Mesenteric fat pad (tissue), 1 donor: Measurements from ENCODE around the gene NPB. TPM values are rescaled to one million over a fixed set of nuclear protein-coding genes. Genes with fewer than 3 reads are reported as not detected.

ENCODE experiments used
- DNase-seq: peaks from one replicate; pipeline ENCODE4 v3.0.0-alpha.2; 2020; ENCODE audit warnings: low spot score
- total RNA-seq: library from RNA; stranded (reverse); fragmentation: NEBNext Ultra II Directional; extraction: Animal tissue kit (Norgen Biotek cat#: 25700); gene quantifications from one replicate; pipeline ENCODE4 v1.2.1, GENCODE V29; 2021
- donor health status: DM: yes; HTN: yes; CAD: no.

The NPB gene
- total RNA-seq, 1 donor from 2014 or later = not detected

DNA sequence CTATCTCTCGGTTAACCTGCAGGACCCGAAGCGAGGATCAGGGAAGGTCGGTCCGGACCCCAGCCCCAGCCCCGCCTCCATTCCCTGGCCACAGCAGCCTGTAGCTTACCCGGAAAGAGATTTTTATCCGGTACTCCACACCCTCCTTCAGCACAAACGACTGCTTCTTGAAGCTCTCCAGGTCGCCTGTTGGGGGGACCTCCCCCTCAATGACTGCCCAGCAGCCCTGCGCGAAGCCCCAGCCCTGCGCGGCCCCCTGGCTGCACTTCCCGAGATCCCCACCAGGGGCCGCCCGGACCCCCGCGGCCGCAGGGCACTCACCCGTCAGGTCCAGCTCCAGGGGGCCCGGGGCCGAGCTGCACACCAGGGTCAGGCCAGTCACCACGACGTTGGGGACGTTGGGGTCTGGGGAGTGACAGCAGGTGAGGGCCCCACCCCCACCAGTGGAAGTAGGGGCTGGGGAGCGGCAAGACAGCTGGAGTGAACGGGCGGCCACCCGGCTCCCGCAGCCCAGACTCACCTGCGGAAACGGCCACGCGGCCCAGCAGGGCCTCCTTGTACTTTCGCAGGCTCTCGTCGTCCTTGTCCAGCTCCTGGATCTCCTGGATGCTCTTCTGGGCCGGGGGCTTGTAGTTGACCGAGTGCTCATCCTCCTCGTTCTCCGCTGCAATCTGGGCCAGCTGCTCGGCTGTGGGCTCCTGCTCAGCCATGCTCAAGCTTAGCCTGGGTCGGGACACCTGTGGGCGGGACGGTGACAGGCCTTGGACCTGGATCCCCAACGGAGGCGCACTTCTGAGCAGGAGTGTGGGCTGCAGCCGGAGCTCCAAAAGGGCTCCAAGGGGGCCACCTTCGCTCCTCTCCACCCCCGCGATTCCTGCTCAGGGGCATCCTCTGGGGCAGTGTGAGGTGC, 32.6 kb upstream of the NPB start:
- DNase-seq = no peak

DNA sequence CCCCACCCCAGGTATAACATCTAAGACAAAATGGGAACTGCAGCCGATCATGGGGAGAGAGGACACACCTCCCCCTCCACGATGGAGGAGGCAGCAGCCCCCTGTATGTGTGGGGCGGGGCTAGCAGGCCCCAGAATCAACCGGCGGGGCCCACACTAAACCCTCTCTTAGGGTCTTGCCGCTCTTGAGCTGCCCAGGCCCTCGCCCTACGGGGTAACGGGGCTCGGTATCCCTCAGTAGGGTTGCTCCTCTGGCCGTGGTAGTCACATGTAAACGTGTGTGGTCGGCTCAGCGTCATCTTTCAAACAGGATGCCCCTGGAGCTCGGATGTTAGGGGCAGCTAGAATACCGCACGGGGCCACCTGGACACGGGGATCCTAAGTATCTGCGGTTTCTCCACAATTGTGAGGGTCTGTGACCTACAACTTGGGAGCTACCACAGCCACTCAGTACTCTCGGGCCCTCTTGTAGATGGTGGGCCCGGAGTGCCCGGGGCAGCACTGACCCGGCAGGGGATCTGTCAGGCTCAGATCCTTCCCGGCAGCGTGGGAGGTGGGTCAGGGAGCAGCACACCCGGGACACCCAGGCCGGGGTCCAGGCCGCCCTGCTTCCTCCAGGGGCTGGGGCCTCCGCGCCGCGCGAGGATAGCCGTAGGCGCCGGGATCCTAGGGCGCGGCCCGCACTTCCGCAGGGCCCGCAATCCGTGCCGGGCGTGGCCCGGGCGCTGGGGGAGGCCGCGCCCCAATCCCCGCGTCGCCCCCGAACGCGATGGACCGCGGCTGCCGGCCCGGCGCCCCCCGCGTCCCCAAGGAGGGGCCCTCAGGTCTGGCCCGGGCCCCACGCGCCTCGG, 31.7 kb upstream of the NPB start:
- no peak for DNase-seq

DNA sequence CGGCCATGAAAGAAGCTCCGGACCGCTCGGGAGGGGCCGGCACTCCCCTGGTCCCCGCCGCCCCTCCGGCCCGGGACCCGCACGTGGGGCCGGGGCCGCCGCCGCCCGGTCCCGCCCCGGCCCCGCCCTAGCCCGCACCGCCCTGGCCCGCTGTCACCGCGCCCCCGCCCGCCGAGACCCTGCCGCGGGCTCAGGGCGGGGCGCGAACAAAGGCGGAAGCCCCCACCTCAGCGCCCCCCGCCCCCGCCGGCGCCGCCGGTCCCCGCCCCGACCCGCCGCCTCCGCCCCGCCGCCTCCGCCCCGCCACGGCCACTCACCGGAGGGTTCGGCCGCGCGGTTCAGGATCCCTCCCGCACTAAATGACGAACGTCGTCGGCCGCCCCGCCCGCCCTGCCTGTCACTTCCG, 31.1 kb upstream of the NPB start, which contains the start of gene ARHGDIA:
Gene ARHGDIA (minus strand): TSS at position 357 of the 406 bp plus-strand sequence. CDS start 1,407 bp downstream, outside the sequence.
- no peak for DNase-seq

DNA sequence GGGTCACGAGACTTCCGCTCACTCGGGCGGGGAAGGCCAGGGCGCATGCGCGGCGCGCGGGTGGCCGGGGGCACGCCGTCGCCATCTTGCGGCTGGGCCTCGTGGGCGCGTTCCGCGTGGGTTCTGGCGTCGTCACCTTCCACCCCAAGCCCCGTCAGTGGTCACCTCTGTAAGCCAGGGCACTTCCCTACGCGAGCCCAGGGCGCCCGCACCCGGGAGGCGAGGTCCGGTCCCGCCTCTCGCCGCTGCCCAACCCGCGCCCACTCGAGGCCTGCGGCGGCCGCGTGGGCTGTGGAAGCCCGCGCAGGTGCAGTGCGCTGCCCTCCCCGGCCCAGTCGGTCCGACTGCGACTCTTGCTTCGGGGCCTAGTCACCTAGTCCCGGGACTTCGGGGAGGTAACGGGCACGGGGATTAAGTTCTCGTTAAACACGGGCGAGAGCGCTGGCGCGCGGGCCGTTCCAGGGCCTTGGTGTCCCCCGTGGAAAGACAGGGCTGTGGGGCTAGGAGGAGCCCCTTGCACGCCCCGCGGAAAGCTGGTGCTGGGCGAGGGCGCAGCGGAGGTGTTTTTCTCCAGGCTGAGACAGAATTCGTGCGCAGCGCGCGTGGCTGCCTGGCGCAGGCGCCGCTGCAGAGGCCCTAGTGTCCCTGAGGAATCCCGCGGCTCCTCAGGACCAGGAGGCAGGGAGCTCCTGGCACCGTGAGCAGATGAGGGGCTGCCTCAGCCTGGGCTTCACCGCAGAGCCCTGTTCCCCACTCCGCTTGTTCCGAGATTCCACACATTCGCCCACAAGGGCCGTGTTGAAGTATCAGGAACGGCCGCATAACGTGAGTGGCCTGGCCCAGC, 30.4 kb upstream of the NPB start:
- DNase-seq = peak; percentile 99

DNA sequence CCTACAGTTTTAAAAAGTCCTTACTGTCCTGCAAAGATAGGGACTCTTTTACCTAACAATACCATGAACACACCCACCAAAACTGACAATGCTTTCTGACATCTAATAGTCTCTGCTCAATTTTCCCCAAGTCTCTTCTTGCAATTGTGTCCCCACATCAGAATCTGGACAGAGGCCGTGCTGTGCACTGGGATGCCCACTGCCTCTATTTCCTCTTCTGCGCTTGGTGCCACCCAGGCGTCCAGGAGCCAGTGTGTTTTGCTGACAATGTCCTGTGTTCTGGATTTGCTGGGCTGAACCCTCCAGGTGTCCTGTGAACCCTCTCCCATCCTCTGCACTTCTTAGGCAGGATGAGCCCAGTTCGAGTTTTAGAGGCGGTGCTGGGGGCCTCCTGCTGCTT, 24.5 kb upstream of the NPB start:
- DNase-seq = no peak

DNA sequence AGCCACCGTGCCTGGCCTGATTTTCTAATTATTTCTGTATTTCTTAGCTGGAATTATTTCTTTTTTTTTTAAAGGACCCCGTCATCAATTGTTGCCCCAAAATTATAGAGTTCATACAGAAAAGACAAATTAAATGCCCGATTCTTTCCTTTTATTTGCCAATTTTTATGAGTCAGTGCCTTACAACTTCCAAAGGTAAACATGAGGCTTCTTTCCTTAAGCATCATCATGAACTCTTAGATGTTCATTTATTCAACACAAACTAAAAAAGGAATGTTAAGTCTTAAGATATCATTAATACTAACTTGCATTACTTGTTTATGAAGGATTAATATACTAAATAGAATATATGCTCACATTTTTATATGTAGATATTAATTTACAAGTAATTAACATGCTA, 23.7 kb upstream of the NPB start:
- DNase-seq = no peak

DNA sequence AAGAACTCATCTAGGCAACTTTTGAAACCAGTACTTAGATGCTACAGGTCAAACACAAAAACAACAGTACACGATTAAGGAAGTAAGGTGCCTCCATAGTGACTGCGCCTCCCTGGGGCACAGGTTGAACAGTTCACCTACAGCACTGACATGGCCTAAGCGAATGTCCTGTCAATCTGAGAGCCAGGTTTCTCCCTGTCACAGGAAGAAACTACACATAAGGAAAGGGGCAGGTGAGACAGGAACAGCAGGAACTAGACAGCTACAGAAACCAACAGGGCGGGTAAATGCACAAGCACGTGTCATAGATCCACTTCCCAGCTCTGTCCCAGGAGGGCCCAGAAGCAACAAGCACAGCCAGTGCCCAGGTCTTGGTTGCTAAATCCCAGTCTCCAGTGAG, 22.9 kb upstream of the NPB start:
- DNase-seq = no peak

DNA sequence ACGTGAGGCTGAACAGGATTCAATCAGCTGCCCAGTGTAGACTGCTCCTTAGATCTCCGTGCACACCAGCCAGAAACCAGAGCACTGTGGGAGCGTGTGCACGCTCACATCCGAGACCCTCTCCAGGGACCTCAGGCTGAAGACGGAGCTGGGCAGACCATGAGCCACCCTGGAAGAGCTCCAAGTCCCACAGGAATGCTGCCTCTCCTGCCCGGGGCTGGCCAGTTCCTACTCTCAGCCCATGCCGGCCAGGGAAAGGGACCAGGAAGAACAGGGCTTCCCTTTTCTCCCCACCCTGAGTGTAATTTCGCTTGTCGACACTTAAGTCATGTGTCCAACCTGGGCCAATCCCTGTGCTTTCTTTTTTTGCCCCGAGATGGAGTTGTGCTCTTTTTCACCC, 17.5 kb upstream of the NPB start:
- DNase-seq = no peak

DNA sequence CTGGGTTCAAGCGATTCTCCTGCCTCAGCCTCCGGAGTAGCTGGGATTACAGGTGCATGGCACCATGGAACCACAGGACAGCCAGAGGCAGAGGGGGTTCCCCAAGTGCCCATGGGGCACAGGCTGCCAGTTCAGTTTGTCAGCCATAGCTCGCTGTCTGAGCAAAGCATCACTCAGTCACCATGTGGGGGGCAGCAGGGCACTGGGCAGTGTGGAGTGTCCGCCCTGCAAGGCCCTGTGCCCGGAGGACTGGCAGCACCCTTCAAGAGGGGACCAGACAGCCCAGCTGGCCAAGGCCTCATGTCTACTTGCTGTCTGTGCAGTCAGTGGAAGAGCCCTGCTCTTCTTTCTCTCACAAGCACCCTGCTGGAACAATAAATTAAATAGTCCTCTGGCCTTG, 17.1 kb upstream of the NPB start:
- no peak for DNase-seq

DNA sequence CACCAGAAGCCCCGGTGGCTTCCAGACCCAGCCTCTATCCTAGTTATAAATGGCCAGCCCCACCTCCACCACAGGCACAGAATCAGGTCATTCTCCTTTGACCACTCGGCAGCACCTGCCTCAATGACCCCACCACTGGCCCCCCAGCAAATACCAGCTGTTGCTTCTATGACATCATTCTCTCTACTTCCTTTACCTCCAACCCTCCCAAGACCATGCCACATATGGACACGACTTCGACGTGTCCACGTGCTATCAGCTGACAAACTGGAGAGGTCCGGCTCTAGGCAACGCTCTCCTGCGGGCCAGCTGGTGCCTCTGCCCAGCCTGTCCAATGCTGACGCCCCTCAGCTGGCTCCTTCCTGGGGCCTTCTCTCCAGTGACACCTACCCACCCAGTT, 16.6 kb upstream of the NPB start:
- DNase-seq = no peak

DNA sequence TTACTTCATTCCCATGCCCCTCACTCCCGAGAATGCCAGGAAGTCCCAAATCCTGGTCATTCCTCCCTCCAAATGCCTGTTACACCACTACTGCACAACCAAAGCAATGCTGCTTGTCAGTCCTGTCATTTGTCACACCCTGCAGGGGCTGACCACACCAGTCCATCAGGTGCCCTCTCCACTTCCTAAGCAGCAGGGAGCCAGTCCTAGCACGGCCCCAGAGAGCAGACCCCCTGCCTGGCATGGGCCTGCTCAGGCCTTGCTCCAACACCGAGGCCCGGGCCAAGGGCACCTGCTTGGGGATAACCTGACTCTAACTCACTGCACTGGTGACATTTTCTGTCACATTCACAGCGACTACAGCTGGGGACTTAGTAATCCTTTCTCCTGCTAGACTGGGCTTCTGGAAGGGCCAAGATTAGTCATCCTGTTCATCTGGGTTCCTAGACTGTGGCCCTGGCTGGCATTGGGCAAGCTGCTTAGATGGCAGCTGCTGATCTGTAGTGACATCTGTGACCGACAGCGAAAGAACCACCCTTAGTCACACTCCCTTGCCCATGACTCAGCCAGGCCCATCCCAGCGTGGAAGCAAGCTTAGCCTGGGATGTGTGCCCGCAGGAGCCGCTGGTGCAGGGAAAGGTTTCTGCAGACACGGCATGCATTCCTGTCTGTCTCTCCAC, 16.0 kb upstream of the NPB start:
- no peak for DNase-seq

DNA sequence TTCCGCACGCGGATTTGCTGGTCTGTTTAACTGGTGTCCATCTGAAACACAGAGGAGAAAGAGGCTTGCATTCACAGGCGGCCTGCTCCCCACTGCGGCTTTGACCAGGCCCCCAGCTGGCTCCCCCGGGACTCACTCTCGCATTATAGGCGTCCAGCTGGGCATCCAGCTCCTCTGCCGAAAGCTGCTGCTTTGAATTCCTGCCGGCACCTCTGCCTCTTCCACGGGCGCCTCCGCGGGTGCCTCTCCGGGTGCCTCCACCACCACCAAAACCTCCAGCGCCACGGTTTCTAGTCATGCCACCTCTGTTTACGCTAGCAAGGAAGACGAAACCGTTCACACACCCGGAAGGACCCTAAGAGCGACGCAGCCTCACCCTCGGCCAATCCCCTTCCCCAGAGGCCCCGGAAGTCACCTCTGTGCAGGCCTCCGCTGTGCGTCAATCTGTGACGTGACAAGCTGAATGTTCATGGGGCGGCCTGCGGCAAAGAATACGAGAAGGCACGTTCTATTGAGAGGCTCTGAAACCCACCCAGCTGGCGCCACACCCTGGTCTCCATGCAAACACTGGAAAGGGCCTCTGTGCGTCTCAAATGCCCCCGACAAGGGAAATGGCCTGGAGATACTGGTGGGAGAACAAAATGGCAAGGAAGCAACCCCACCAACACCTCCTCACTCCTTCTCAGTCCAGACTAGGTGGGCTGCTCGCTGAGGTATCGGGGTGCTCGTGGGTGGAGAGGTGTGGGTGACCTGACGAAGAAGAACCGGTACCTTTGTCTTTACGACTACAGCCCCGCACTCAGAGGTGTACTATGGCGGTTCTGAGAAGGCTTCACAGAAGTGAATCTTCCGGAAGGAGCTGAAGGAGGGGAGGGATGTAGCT, 13.7 kb upstream of the NPB start:
- no peak for DNase-seq

DNA sequence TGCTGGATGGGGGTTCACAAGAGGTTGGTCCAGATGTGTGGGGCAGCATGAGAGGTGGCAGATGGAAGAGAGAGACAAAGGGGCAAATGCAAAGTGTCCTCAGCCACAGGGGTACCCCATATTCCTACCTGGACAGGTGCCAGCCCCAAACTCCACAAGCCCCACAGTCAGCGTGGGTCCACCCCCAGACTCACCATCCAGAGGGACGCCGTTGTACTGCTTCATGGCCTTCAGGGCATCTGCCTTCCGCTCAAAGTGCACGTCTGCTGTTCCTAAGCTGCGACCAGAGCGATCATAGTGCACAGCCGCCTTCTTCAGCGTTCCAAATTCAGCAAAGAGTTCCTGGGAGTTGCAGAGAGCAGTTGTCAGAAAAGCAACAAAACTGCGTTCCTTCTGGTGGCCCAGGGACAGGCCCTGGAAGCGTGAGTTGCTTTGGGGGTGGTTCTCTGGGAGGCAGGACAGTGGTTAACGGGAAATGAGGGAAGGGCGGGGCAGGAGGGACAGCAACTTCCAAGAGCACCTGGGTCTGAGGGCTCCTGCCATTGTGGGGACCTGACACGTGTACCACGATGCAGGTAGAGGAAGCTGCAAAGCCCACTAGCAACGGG, 12.9 kb upstream of the NPB start:
- DNase-seq = no peak

DNA sequence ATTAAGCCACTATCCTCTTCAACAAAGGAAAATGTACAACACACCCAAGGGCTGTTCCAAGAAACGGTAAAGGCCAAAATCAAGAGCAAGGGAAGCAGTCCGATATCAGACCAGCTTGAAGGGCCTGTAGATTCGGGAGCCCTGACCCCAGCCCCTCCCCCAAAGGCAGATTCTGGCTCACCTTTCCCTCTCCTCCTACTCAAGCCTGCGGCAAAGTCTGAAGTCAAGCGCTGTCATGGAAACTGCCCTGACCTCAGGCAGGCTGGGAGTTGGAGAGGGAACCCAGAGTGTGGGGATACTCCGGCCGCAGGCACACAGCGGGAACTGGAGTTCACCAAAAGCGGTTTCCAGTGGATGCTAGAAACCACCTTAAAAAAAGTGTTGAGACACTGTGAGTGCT, 12.4 kb upstream of the NPB start:
- no peak for DNase-seq

DNA sequence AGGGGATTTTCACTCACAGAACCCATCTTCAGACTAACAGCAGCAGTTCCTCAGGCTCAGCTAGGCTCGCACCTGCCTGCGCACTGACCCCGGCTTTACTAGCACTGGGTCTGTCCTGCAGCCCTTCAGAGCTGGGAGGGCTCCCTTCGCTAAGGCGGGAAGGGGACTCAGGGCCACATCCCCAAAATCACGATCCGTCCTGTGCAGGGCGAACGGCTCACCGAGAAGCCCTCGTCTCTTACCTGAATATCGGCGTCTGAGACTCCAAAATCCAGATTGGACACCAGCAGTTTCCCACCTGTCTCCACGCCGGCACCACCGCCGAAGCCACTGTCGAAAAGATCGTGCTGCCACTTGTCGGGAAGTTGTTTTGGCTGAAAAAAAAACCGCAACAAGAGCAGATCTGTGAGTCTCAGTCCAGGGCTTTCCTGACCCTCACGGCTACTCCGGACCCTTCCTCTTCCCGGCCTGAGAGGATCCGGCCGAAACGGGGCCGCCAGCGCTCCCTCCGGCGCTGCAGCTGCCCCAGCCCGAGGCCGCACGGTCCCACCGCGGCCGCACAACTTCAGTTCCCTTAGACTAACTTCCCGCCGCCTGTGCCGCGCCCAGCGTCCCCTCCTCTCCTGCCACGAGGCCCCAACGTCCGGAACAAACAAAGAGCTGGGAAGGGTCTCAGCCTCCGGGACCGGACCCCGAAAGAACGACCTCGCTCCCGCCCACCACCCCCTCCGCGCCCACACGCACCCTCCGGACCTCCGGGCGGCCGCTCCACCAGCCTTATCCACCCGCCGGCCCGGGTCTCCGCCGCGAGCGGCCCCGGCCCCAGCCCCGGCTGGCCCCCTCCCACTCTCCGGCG, 11.4 kb upstream of the NPB start:
- DNase-seq = no peak

DNA sequence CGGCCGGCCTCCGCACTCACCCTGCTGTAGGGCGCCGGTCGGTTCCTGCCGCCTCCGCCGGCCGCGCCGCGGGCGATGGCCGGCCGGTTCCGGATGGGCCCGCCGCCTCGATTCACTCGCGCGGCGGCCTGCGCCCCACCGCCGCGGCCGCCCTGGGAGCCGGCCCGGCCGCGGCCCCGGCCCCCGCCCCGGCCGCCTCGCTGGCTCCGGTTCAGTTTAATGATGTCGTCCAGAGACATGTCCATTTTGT, 10.8 kb upstream of the NPB start:
- no peak for DNase-seq

DNA sequence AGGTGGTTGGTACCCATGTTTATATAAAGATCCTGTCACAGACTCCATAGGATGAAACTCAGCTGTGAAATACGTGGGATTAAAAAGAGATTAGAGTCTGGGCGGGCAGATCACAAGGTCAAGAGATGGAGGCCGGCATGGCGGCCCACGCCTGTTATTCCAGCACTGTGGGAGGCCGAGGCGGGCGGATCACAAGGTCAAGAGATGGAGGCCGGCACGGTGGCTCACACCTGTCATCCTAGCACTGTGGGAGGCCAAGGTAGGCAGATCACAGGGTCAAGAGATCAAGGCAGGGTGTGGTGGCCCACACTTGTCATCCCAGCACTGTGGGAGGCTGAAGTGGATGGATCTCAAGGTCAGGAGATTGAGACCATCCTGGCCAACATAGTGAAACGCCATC, 6.6 kb upstream of the NPB start:
- no peak for DNase-seq

DNA sequence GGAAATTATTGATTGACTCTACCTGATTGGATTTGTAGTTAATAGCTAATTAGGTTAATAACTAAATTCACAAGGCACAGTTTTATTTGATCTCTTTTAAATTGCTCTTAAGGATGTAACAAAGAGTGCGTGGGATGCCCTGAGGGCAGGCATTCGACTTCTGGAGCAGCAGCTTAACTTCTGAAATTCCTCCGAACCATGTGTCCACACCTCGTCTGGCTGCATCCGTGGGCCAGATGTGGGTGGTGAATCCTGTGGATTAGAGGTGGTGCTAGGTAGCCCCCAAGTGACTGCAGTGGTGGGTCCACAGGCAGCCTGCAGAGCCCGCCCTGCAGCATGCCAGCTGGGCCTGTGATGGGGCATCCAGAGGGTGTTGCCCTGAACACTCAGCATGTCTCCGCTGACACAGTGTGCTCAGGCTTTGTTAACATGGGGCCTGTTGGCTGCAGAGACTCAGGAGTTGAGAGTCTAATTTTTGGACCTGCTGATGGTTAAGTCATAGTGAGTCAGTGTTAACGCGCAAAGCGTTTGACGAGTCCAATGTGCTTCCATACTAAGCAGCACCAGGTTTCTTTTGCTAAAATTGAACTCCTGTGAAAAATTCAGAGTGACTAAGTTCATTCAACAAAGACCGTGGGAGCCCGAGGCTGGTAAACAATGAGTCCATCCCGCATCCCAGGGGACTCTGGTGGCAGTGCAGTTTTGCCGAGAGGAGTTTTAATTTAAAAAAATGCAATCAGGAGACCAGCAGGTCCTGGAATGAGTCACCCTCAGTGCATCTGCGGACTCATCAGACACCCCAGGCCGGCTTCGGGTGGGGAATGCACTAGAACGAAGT, 3.8 kb upstream of the NPB start:
- DNase-seq = no peak
